ENCODE measurements around the gene GPR137.

Gene GPR137

GRCh38 chr11:64303109-64304031 lies 17.7 kb downstream of the GPR137 start:
- TF ChIP-seq REST (IDR thresholded peaks at IDR 0.05; ENCODE audit: insufficient read depth in 1 of 2, low read depth in 2 of 2, low read length in 2 of 2) (no peak), TAF1 (IDR thresholded peaks at IDR 0.05; ENCODE audit: borderline replicate concordance, insufficient read depth, low read length) (no peak), FOXP2 (optimal IDR thresholded peaks at IDR 0.05; ENCODE audit: borderline replicate concordance, extremely low read depth, extremely low read length, insufficient read depth) (no peak), SIN3A (IDR thresholded peaks at IDR 0.05; ENCODE audit: borderline replicate concordance, insufficient read depth, low read length) (no peak), POLR2AphosphoS5 (IDR thresholded peaks at IDR 0.05; ENCODE audit: low read depth, low read length) (no peak)

- TF ChIP-seq POLR2AphosphoS5 (IDR thresholded peaks at IDR 0.05; ENCODE audit: low read depth, low read length) (no peak), SIN3A (IDR thresholded peaks at IDR 0.05; ENCODE audit: borderline replicate concordance, insufficient read depth, low read length) (no peak), TAF1 (IDR thresholded peaks at IDR 0.05; ENCODE audit: borderline replicate concordance, insufficient read depth, low read length) (no peak), FOXP2 (optimal IDR thresholded peaks at IDR 0.05; ENCODE audit: borderline replicate concordance, extremely low read depth, extremely low read length, insufficient read depth) (no peak), REST (IDR thresholded peaks at IDR 0.05; ENCODE audit: insufficient read depth in 1 of 2, low read depth in 2 of 2, low read length in 2 of 2) (no peak)
These were observed 18.3 kb downstream of the GPR137 start for GRCh38 chr11:64304032-64304315.

- TF ChIP-seq SIN3A (IDR thresholded peaks at IDR 0.05; ENCODE audit: borderline replicate concordance, insufficient read depth, low read length) (0 out of 2 replicates have a peak, but pooled peaks have one; percentile 29), FOXP2 (optimal IDR thresholded peaks at IDR 0.05; ENCODE audit: borderline replicate concordance, extremely low read depth, extremely low read length, insufficient read depth) (peak; percentile 34), POLR2AphosphoS5 (IDR thresholded peaks at IDR 0.05; ENCODE audit: low read depth, low read length) (peak; percentile 80), REST (IDR thresholded peaks at IDR 0.05; ENCODE audit: insufficient read depth in 1 of 2, low read depth in 2 of 2, low read length in 2 of 2) (no peak), TAF1 (IDR thresholded peaks at IDR 0.05; ENCODE audit: borderline replicate concordance, insufficient read depth, low read length) (no peak)
These were observed 18.8 kb downstream of the GPR137 start for GRCh38 chr11:64304316-64305072.

GRCh38 chr11:64305075-64305690 lies 19.5 kb downstream of the GPR137 start, which contains the start of gene ESRRA:
TSS of gene ESRRA (plus strand) at chr11:64305524. CDS start at chr11:64307180, 1,656 bp downstream.
- TF ChIP-seq POLR2AphosphoS5 (IDR thresholded peaks at IDR 0.05; ENCODE audit: low read depth, low read length) (no peak; the same call in 1 of the 2 replicates), REST (IDR thresholded peaks at IDR 0.05; ENCODE audit: insufficient read depth in 1 of 2, low read depth in 2 of 2, low read length in 2 of 2) (no peak), SIN3A (IDR thresholded peaks at IDR 0.05; ENCODE audit: borderline replicate concordance, insufficient read depth, low read length) (peak; percentile 90; the same call in 1 of the 2 replicates), TAF1 (IDR thresholded peaks at IDR 0.05; ENCODE audit: borderline replicate concordance, insufficient read depth, low read length) (peak; percentile 68; the same call in 1 of the 2 replicates), FOXP2 (optimal IDR thresholded peaks at IDR 0.05; ENCODE audit: borderline replicate concordance, extremely low read depth, extremely low read length, insufficient read depth) (peak; percentile 48)
